NCI-H226 (cell line): ENCODE measurements around the gene GALNT1.
A peak's percentile ranks its signal among the peaks of the same experiment; 100 is the strongest.

Source experiments
- DNase-seq: peaks from one replicate; pipeline ENCODE4 v3.0.0-alpha.2; 2015

GALNT1 gene

GRCh38 chr18:35582899-35583558 is 1.5 kb downstream of the GALNT1 start:
- DNase-seq, result no peak

- no peak for DNase-seq
Measured at GRCh38 chr18:35584735-35585134, 3.2 kb downstream of the GALNT1 start.

- no peak for DNase-seq
Measured at GRCh38 chr18:35585608-35586007, 4.1 kb downstream of the GALNT1 start.

GRCh38 chr18:35588122-35588521 is 6.6 kb downstream of the GALNT1 start:
- DNase-seq, result no peak

- DNase-seq, result no peak
Measured at GRCh38 chr18:35588995-35589394, 7.5 kb downstream of the GALNT1 start.

- no peak for DNase-seq
Measured at GRCh38 chr18:35589546-35589945, 8.0 kb downstream of the GALNT1 start.

GRCh38 chr18:35590935-35591334 is 9.4 kb downstream of the GALNT1 start:
- no peak for DNase-seq

- no peak for DNase-seq
Measured at GRCh38 chr18:35592298-35592697, 10.8 kb downstream of the GALNT1 start.

GRCh38 chr18:35593859-35594258 is 12.3 kb downstream of the GALNT1 start:
- no peak for DNase-seq

GRCh38 chr18:35597758-35598157 is 16.2 kb downstream of the GALNT1 start:
- no peak for DNase-seq

- DNase-seq, result no peak
Measured at GRCh38 chr18:35602193-35602820, 20.8 kb downstream of the GALNT1 start.

- DNase-seq, result no peak
Measured at GRCh38 chr18:35603008-35603407, 21.5 kb downstream of the GALNT1 start.

- DNase-seq, result no peak
Measured at GRCh38 chr18:35603528-35603927, 22.0 kb downstream of the GALNT1 start.

- no peak for DNase-seq
Measured at GRCh38 chr18:35604369-35604768, 22.8 kb downstream of the GALNT1 start.

- no peak for DNase-seq
Measured at GRCh38 chr18:35605686-35606417, 24.3 kb downstream of the GALNT1 start.

- no peak for DNase-seq
Measured at GRCh38 chr18:35609236-35609635, 27.7 kb downstream of the GALNT1 start.

- DNase-seq, result no peak
Measured at GRCh38 chr18:35610089-35610488, 28.5 kb downstream of the GALNT1 start.

- no peak for DNase-seq
Measured at GRCh38 chr18:35610724-35611123, 29.2 kb downstream of the GALNT1 start.

- DNase-seq, result no peak
Measured at GRCh38 chr18:35611518-35611917, 30.0 kb downstream of the GALNT1 start.

GRCh38 chr18:35616074-35616473 is 34.5 kb downstream of the GALNT1 start:
- DNase-seq, result no peak

GRCh38 chr18:35616664-35617423 is 35.3 kb downstream of the GALNT1 start:
- peak; percentile 68 for DNase-seq

GRCh38 chr18:35617865-35618264 is 36.3 kb downstream of the GALNT1 start:
- DNase-seq, result no peak

GRCh38 chr18:35618289-35618688 is 36.7 kb downstream of the GALNT1 start:
- no peak for DNase-seq
